Activated CD4-positive, alpha-beta T cell treated with anti-CD3 and anti-CD28 coated beads, Interleukin-2, amount 50 U/mL, for 1 hour (primary cell): ENCODE results near the gene UPK3BL2.
"Not testable (repeated sequence)": the region's sequence is repeated elsewhere in the genome, so short reads cannot be mapped to it uniquely, and the experiment has no call there.

ENCODE experiments used
- DNase-seq: peaks from one replicate; pipeline ENCODE4 v3.0.0-alpha.2; 2020

UPK3BL2 gene

GRCh38 chr7:102543596-102543995 lies at the start of gene UPK3BL2:
UPK3BL2 (minus strand) TSS chr7:102543696; CDS start chr7:102543636, 60 bp downstream.
- DNase-seq = not testable (repeated sequence)

GRCh38 chr7:102592477-102593019 lies 49.1 kb upstream of the UPK3BL2 start:
- DNase-seq = peak; percentile 35

GRCh38 chr7:102589857-102590256 lies 46.4 kb upstream of the UPK3BL2 start:
- DNase-seq = not testable (repeated sequence)

GRCh38 chr7:102583495-102583894 lies 40.0 kb upstream of the UPK3BL2 start:
- not testable (repeated sequence) for DNase-seq

GRCh38 chr7:102581722-102582121 lies 38.2 kb upstream of the UPK3BL2 start:
- DNase-seq = not testable (repeated sequence)

GRCh38 chr7:102578486-102578885 lies 35.0 kb upstream of the UPK3BL2 start:
- DNase-seq = not testable (repeated sequence)

- not testable (repeated sequence) for DNase-seq
Measured at GRCh38 chr7:102577315-102578240, 34.1 kb upstream of the UPK3BL2 start.

GRCh38 chr7:102576363-102576762 lies 32.9 kb upstream of the UPK3BL2 start:
- not testable (repeated sequence) for DNase-seq

GRCh38 chr7:102574607-102575006 lies 31.1 kb upstream of the UPK3BL2 start:
- not testable (repeated sequence) for DNase-seq

- peak; percentile 99 for DNase-seq
Measured at GRCh38 chr7:102572261-102573239, 29.1 kb upstream of the UPK3BL2 start, which contains the start of gene POLR2J3. POLR2J3 (minus strand) TSS chr7:102572583; CDS start chr7:102572521, 62 bp downstream.

- not testable (repeated sequence) for DNase-seq
Measured at GRCh38 chr7:102568620-102569019, 25.1 kb upstream of the UPK3BL2 start.

GRCh38 chr7:102550808-102551422 lies 7.4 kb upstream of the UPK3BL2 start, which contains the start of gene SPDYE2:
SPDYE2 (plus strand) TSS chr7:102551226; CDS start chr7:102553256, 2,030 bp downstream.
- DNase-seq = not testable (repeated sequence)

GRCh38 chr7:102546353-102546752 lies 2.9 kb upstream of the UPK3BL2 start:
- DNase-seq = not testable (repeated sequence)

GRCh38 chr7:102545288-102545687 lies 1.8 kb upstream of the UPK3BL2 start:
- DNase-seq = not testable (repeated sequence)

GRCh38 chr7:102544372-102544771 lies 876 bp upstream of the UPK3BL2 start:
- not testable (repeated sequence) for DNase-seq

GRCh38 chr7:102542771-102543170 lies 725 bp downstream of the UPK3BL2 start:
- not testable (repeated sequence) for DNase-seq

GRCh38 chr7:102542083-102542482 lies 1.4 kb downstream of the UPK3BL2 start:
- DNase-seq = not testable (repeated sequence)

GRCh38 chr7:102540604-102541003 lies 2.9 kb downstream of the UPK3BL2 start:
- DNase-seq = not testable (repeated sequence)

- DNase-seq = not testable (repeated sequence)
Measured at GRCh38 chr7:102535062-102535615, 8.4 kb downstream of the UPK3BL2 start.

GRCh38 chr7:102532127-102532526 lies 11.4 kb downstream of the UPK3BL2 start:
- not testable (repeated sequence) for DNase-seq

- DNase-seq = not testable (repeated sequence)
Measured at GRCh38 chr7:102531583-102531982, 11.9 kb downstream of the UPK3BL2 start.
